H4 (cell line): Measurements from ENCODE around the gene GEMIN4. TPM values are rescaled to one million over a fixed set of nuclear protein-coding genes. Genes with fewer than 3 reads are reported as not detected.
"Not testable (repeated sequence)": the region's sequence is repeated elsewhere in the genome, so short reads cannot be mapped to it uniquely, and the experiment has no call there.

Source experiments
- DNase-seq: peaks from one replicate; pipeline ENCODE4 v3.0.0-alpha.2; 2015; ENCODE audit warnings: low spot score
- total RNA-seq: library from RNA; depleted of rRNA; stranded (reverse); fragments of >200 nt; shearing (Covaris generic); gene quantifications from 2 replicates; pipeline ENCODE4 v1.2.3, GENCODE V29; 2014

Gene GEMIN4
- total RNA-seq, 1 experiment from 2014 or later, result 17.5 TPM

- no peak for DNase-seq
Observed at GRCh38 chr17:778096-778495, 26.0 kb upstream of the GEMIN4 start.

- DNase-seq, result no peak
Observed at GRCh38 chr17:774313-774584, 22.2 kb upstream of the GEMIN4 start.

GRCh38 chr17:773467-774312 lies 21.6 kb upstream of the GEMIN4 start:
- DNase-seq, result no peak

- no peak for DNase-seq
Observed at GRCh38 chr17:773016-773415, 21.0 kb upstream of the GEMIN4 start.

GRCh38 chr17:767076-767475 lies 15.0 kb upstream of the GEMIN4 start:
- DNase-seq, result no peak

- DNase-seq, result no peak
Observed at GRCh38 chr17:760371-760770, 8.3 kb upstream of the GEMIN4 start.

- DNase-seq, result no peak
Observed at GRCh38 chr17:759964-760363, 7.9 kb upstream of the GEMIN4 start.

GRCh38 chr17:756010-756567 lies 4.0 kb upstream of the GEMIN4 start:
- DNase-seq, result not testable (repeated sequence)

GRCh38 chr17:755319-755961 lies 3.4 kb upstream of the GEMIN4 start:
- DNase-seq, result not testable (repeated sequence)

- no peak for DNase-seq
Observed at GRCh38 chr17:753418-753817, 1.4 kb upstream of the GEMIN4 start.

- no peak for DNase-seq
Observed at GRCh38 chr17:752620-753219, 656 bp upstream of the GEMIN4 start.

GRCh38 chr17:751269-752001 lies 629 bp downstream of the GEMIN4 start:
- DNase-seq, result peak; percentile 20

- no peak for DNase-seq
Observed at GRCh38 chr17:750431-751037, 1.5 kb downstream of the GEMIN4 start.

GRCh38 chr17:749359-749758 lies 2.7 kb downstream of the GEMIN4 start:
- DNase-seq, result not testable (repeated sequence)

GRCh38 chr17:748604-749003 lies 3.5 kb downstream of the GEMIN4 start:
- not testable (repeated sequence) for DNase-seq

- DNase-seq, result no peak
Observed at GRCh38 chr17:746783-747629, 5.1 kb downstream of the GEMIN4 start.

- DNase-seq, result no peak
Observed at GRCh38 chr17:746181-746580, 5.9 kb downstream of the GEMIN4 start.

GRCh38 chr17:745406-745805 lies 6.7 kb downstream of the GEMIN4 start:
- no peak for DNase-seq

GRCh38 chr17:744937-745336 lies 7.1 kb downstream of the GEMIN4 start:
- no peak for DNase-seq

- DNase-seq, result no peak
Observed at GRCh38 chr17:743139-743538, 8.9 kb downstream of the GEMIN4 start.
